ENCODE results near the gene SEPTIN5. TPM values are rescaled to one million over a fixed set of nuclear protein-coding genes. Genes with fewer than 3 reads are reported as not detected.

Gene SEPTIN5
- total RNA-seq, 1 experiment from 2014 or later = 22.4 TPM

GRCh38 chr22:19727310-19728150 is 13.2 kb downstream of the SEPTIN5 start (continued):
- TF ChIP-seq, protein P1, sequence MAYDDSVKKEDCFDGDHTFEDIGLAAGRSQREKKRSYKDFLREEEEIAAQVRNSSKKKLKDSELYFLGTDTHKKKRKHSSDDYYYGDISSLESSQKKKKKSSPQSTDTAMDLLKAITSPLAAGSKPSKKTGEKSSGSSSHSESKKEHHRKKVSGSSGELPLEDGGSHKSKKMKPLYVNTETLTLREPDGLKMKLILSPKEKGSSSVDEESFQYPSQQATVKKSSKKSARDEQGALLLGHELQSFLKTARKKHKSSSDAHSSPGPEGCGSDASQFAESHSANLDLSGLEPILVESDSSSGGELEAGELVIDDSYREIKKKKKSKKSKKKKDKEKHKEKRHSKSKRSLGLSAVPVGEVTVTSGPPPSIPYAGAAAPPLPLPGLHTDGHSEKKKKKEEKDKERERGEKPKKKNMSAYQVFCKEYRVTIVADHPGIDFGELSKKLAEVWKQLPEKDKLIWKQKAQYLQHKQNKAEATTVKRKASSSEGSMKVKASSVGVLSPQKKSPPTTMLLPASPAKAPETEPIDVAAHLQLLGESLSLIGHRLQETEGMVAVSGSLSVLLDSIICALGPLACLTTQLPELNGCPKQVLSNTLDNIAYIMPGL (CRISPR knock-in tag; IDR thresholded peaks at IDR 0.05) = no peak
- TF ChIP-seq, protein P2, sequence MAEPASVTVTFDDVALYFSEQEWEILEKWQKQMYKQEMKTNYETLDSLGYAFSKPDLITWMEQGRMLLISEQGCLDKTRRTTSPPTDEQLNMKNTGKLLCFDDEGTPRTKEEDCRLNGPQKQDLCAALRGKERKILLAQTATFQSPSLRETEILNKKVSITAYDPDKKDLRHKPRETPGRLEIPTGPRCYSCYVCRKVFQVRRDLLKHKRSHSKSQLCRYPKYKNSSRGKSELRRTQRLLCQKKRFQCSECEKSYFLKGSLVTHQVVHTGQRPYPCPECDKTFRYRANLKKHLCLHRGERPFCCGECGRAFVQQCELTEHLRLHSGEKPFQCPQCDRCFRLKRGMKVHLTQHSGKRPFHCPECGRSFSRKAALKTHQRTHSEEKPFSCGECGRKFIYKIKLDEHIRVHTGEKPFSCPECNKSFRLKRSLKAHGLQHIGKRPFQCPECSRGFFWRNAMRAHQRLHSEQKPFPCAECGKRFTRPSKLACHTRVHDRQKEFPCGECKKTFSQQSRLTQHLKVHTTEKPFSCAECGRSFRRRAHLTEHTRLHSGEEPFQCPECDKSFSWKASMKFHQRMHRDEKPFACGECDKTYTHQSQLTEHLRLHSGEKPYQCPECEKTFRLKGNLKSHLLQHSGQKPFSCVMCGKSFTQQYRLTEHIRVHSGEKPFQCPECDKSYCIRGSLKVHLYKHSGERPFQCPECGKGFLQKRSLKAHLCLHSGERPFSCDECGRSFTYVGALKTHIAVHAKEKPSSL (CRISPR knock-in tag; conservative IDR thresholded peaks at IDR 0.05) = no peak
- no peak for TF ChIP-seq NR2C2 (CRISPR knock-in tag; IDR thresholded peaks at IDR 0.05)
- TF ChIP-seq, protein P3, sequence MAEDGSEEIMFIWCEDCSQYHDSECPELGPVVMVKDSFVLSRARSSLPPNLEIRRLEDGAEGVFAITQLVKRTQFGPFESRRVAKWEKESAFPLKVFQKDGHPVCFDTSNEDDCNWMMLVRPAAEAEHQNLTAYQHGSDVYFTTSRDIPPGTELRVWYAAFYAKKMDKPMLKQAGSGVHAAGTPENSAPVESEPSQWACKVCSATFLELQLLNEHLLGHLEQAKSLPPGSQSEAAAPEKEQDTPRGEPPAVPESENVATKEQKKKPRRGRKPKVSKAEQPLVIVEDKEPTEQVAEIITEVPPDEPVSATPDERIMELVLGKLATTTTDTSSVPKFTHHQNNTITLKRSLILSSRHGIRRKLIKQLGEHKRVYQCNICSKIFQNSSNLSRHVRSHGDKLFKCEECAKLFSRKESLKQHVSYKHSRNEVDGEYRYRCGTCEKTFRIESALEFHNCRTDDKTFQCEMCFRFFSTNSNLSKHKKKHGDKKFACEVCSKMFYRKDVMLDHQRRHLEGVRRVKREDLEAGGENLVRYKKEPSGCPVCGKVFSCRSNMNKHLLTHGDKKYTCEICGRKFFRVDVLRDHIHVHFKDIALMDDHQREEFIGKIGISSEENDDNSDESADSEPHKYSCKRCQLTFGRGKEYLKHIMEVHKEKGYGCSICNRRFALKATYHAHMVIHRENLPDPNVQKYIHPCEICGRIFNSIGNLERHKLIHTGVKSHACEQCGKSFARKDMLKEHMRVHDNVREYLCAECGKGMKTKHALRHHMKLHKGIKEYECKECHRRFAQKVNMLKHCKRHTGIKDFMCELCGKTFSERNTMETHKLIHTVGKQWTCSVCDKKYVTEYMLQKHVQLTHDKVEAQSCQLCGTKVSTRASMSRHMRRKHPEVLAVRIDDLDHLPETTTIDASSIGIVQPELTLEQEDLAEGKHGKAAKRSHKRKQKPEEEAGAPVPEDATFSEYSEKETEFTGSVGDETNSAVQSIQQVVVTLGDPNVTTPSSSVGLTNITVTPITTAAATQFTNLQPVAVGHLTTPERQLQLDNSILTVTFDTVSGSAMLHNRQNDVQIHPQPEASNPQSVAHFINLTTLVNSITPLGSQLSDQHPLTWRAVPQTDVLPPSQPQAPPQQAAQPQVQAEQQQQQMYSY (CRISPR knock-in tag; IDR thresholded peaks at IDR 0.05) = no peak
- TF ChIP-seq TCF7 (CRISPR knock-in tag; IDR thresholded peaks at IDR 0.05; ENCODE audit: low read depth) = no peak

DNA sequence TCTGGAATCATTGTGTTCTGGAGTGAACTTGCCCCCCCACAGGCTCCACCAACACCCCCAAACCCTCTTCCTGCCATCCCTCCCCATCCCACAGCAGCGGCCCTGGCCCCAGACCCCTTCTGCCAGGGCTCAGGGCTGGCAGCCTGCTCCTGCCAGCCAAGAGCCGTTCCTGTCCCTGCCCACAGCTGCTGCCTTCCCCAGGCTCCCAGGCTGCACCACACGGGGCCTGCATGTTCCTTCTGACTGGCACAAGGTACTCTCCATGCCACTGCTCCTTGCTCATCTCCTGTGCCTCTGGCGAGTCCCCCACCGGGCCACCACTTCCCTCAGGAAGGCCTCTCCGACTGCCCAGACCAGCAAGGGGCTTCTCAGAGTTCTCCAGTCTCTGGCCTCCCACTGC is 14.0 kb downstream of the SEPTIN5 start:
- no peak overlapping the region for H3K4me3 Mint-ChIP-seq
- H3K36me3 Mint-ChIP-seq = no peaks in the 10 kb centered on the region
- peaks cover 3% of the 10 kb centered on the region for H3K4me1 Mint-ChIP-seq
- ChIA-PET CTCF (interaction anchor here (4.6 kb wide), 1 partner anchor 184 kb away, joined by 155 read pairs; no protein-coding TSS in a partner anchor), POLR2A (no interaction called here)
- DNase-seq (ENCODE audit: low spot score) (no peak), ATAC-seq (no peak)
- peaks cover 69% of the 10 kb centered on the region for H3K27me3 Mint-ChIP-seq (ENCODE audit: low read depth)
- H3K27ac Mint-ChIP-seq = no peak overlapping the region
- TF ChIP-seq ZNF317 (CRISPR knock-in tag; IDR thresholded peaks at IDR 0.05; ENCODE audit: borderline replicate concordance, low read depth) (no peak), CTCF (IDR thresholded peaks at IDR 0.05) (no peak), ZNF396 (CRISPR knock-in tag; IDR thresholded peaks at IDR 0.05; ENCODE audit: borderline replicate concordance) (no peak), JAZF1 (CRISPR knock-in tag; IDR thresholded peaks at IDR 0.05) (no peak), FOXJ3 (CRISPR knock-in tag; IDR thresholded peaks at IDR 0.05; ENCODE audit: borderline replicate concordance) (no peak), E2F4 (CRISPR knock-in tag; IDR thresholded peaks at IDR 0.05; ENCODE audit: borderline replicate concordance, low read depth) (no peak), NR2C2 (CRISPR knock-in tag; IDR thresholded peaks at IDR 0.05) (no peak), ZBTB21 (CRISPR knock-in tag; IDR thresholded peaks at IDR 0.05; ENCODE audit: borderline replicate concordance) (no peak)
- TF ChIP-seq, protein P4, sequence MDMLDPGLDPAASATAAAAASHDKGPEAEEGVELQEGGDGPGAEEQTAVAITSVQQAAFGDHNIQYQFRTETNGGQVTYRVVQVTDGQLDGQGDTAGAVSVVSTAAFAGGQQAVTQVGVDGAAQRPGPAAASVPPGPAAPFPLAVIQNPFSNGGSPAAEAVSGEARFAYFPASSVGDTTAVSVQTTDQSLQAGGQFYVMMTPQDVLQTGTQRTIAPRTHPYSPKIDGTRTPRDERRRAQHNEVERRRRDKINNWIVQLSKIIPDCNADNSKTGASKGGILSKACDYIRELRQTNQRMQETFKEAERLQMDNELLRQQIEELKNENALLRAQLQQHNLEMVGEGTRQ (CRISPR knock-in tag; IDR thresholded peaks at IDR 0.05) = no peak
- no peaks in the 10 kb centered on the region for H3K9me3 Mint-ChIP-seq

Data from WTC11 (cell line).